ENCODE data around the gene ACSL5.

- TF ChIP-seq CTCF (optimal IDR thresholded peaks at IDR 0.05 in 1 of 3, IDR thresholded peaks at IDR 0.05 in 1 of 3, conservative IDR thresholded peaks at IDR 0.05 in 1 of 3; ENCODE audit: extremely low read depth in 1 of 3, insufficient read depth in 2 of 3, low read length in 3 of 3) (no peak), EZH2 (IDR thresholded peaks at IDR 0.05; ENCODE audit: low read length) (no peak)
Observed at GRCh38 chr10:112335111-112335867, 38.6 kb upstream of the ACSL5 start.

Data from keratinocyte (primary cell).